Vagina (tissue), 2 donors: ENCODE data around the gene KDELR1. TPM values are rescaled to one million over a fixed set of nuclear protein-coding genes. Genes with fewer than 3 reads are reported as not detected.

ENCODE experiments used
- DNase-seq, 2 donors: peaks; one replicate each; pipeline ENCODE4 v3.0.0-alpha.2; 2017; ENCODE audit errors: extremely low spot score in 2 of 2
- H3K27ac ChIP-seq: fragments of 200-600 bp; sonication (generic); one replicate; pipeline ENCODE4 v1.5.1; 2019
- H3K27me3 ChIP-seq: fragments of 200-600 bp; sonication (generic); one replicate; pipeline ENCODE4 v1.5.1; 2019
- H3K36me3 ChIP-seq, 2 donors: fragments of 200-600 bp; sonication (generic); one replicate each; pipeline ENCODE4 v1.5.1; 2017 to 2019
- H3K4me1 ChIP-seq: fragments of 200-600 bp; sonication (generic); one replicate; pipeline ENCODE4 v1.5.1; 2019
- H3K4me3 ChIP-seq, 2 donors: fragments of 200-600 bp; sonication (generic); 1 replicate in 1 of 2; 2 replicates in 1 of 2; pipeline ENCODE4 v1.5.1; 2016 to 2019
- H3K9me3 ChIP-seq: fragments of 200-600 bp; sonication (generic); one replicate; pipeline ENCODE4 v1.5.1; 2019
- CTCF ChIP-seq, 3 experiments: fragments of 450-650 bp in 2 of 3; fragments of 200-600 bp in 1 of 3; sonication (generic) in 1 of 3; IDR thresholded peaks; one replicate each; pipeline ENCODE4 v1.5.1; 2017 to 2019; ENCODE audit warnings: antibody characterized with exemption in 3 of 3, mild to moderate bottlenecking in 2 of 3, moderate library complexity in 2 of 3
- POLR2A ChIP-seq, 2 donors: fragments of 450-650 bp; IDR thresholded peaks; one replicate each; pipeline ENCODE4 v1.6.1; 2017; ENCODE audit warnings: antibody characterized with exemption in 2 of 2, mild to moderate bottlenecking in 2 of 2, moderate library complexity in 2 of 2
- POLR2AphosphoS5 ChIP-seq, 2 donors: sonication (generic); formaldehyde crosslinking; IDR thresholded peaks; one replicate each; pipeline ENCODE4 v1.9.0; 2017; ENCODE audit warnings: antibody characterized with exemption in 2 of 2, mild to moderate bottlenecking in 2 of 2, low read depth in 1 of 2; ENCODE audit not compliant: insufficient read depth in 1 of 2
- intact Hi-C: fragments of 100-400 bp; cut with DNase I; formaldehyde crosslinking; loops from one replicate; pipeline ENCODE4 v1.15.1; 2023
- total RNA-seq: library from RNA; depleted of rRNA; stranded (reverse); fragments of >200 nt; gene quantifications from one replicate; pipeline ENCODE4 v1.2.3, GENCODE V29; 2016

The KDELR1 gene
- total RNA-seq, 1 donor from 2014 or later = 90.8 TPM

GRCh38 chr19:48361912-48362311 is 29.4 kb downstream of the KDELR1 start:
- H3K27ac ChIP-seq = no peak overlapping the region
- intact Hi-C loops = no loop called here
- TF ChIP-seq POLR2AphosphoS5 (IDR thresholded peaks at IDR 0.05; ENCODE audit: insufficient read depth in 1 of 2, low read depth in 1 of 2) (no peak), CTCF (IDR thresholded peaks at IDR 0.05) (no peak), POLR2A (IDR thresholded peaks at IDR 0.05) (no peak)
- H3K9me3 ChIP-seq = no peaks in the 10 kb centered on the region
- H3K4me1 ChIP-seq = peaks cover 10% of the 10 kb centered on the region
- no peaks in the 10 kb centered on the region for H3K36me3 ChIP-seq
- H3K4me3 ChIP-seq = no peak overlapping the region
- no peaks in the 10 kb centered on the region for H3K27me3 ChIP-seq
- no peak for DNase-seq

DNA sequence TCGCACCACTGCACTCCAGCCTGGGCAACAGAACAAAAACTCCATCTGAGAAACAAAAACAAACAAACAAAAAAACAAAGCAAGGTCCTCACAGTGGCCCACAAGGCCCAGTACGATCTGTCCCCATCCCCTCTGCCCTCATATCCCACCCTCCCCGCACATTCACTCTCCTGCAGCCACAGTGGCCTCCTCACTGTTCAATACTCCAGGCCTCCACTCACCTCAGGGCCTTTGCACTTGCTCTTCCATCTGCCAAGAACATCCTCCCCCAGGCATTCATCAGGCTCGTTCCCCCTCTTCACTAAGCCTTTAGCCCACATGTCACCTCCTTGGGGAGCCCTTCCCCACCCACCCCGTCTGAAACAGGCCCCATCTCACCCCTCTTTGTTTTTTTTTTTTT is 32.2 kb downstream of the KDELR1 start:
- no peaks in the 10 kb centered on the region for H3K9me3 ChIP-seq
- no peak overlapping the region for H3K27ac ChIP-seq
- intact Hi-C loops = no loop called here
- no peaks in the 10 kb centered on the region for H3K27me3 ChIP-seq
- TF ChIP-seq POLR2A (IDR thresholded peaks at IDR 0.05) = no peak
- peaks cover 5% of the 10 kb centered on the region for H3K4me1 ChIP-seq
- no peak overlapping the region for H3K4me3 ChIP-seq
- H3K36me3 ChIP-seq = no peaks in the 10 kb centered on the region
- DNase-seq = no peak

- Histone ChIP-seq H3K4me3 (no peak overlapping the region), H3K27me3 (no peaks in the 10 kb centered on the region), H3K4me1 (no peaks in the 10 kb centered on the region), H3K27ac (no peak overlapping the region), H3K36me3 (no peaks in the 10 kb centered on the region), H3K9me3 (no peaks in the 10 kb centered on the region)
- intact Hi-C loops = no loop called here
- DNase-seq = no peak
- TF ChIP-seq POLR2AphosphoS5 (IDR thresholded peaks at IDR 0.05; ENCODE audit: insufficient read depth in 1 of 2, low read depth in 1 of 2) = no peak
- no peak for TF ChIP-seq POLR2A (IDR thresholded peaks at IDR 0.05)
- TF ChIP-seq CTCF (IDR thresholded peaks at IDR 0.05) = no peak
Observed at GRCh38 chr19:48355365-48355954, 35.9 kb downstream of the KDELR1 start.

GRCh38 chr19:48354332-48354992 is 36.9 kb downstream of the KDELR1 start:
- intact Hi-C loops = no loop called here
- no peaks in the 10 kb centered on the region for H3K27me3 ChIP-seq
- TF ChIP-seq POLR2A (IDR thresholded peaks at IDR 0.05) = no peak
- TF ChIP-seq CTCF (IDR thresholded peaks at IDR 0.05) = no peak
- TF ChIP-seq POLR2AphosphoS5 (IDR thresholded peaks at IDR 0.05; ENCODE audit: insufficient read depth in 1 of 2, low read depth in 1 of 2) = no peak

GRCh38 chr19:48353677-48354076 is 37.7 kb downstream of the KDELR1 start:
- no peak for TF ChIP-seq POLR2AphosphoS5 (IDR thresholded peaks at IDR 0.05; ENCODE audit: insufficient read depth in 1 of 2, low read depth in 1 of 2)
- no peak for TF ChIP-seq CTCF (IDR thresholded peaks at IDR 0.05)
- no peak for TF ChIP-seq POLR2A (IDR thresholded peaks at IDR 0.05)
- H3K27ac ChIP-seq = no peak overlapping the region
- H3K4me1 ChIP-seq = no peaks in the 10 kb centered on the region
- H3K36me3 ChIP-seq = no peaks in the 10 kb centered on the region
- no peak overlapping the region for H3K4me3 ChIP-seq
- no peaks in the 10 kb centered on the region for H3K9me3 ChIP-seq
- H3K27me3 ChIP-seq = no peaks in the 10 kb centered on the region
- DNase-seq = no peak
- intact Hi-C loops = no loop called here

More at GRCh38 chr19:48354332-48354992, 36.9 kb downstream of the KDELR1 start:
- Histone ChIP-seq H3K9me3 (no peaks in the 10 kb centered on the region), H3K36me3 (no peaks in the 10 kb centered on the region), H3K4me3 (no peak overlapping the region), H3K4me1 (no peaks in the 10 kb centered on the region), H3K27ac (no peak overlapping the region)
- DNase-seq = no peak
